Breast epithelium (tissue), 3 donors: ENCODE data around the gene MYEF2.

Experiments
- CTCF ChIP-seq, 3 donors: fragments of 450-650 bp; IDR thresholded peaks; one replicate each; pipeline ENCODE4 v1.5.1; 2016 to 2017; ENCODE audit warnings: antibody characterized with exemption in 3 of 3, mild to moderate bottlenecking in 3 of 3, moderate library complexity in 3 of 3
- POLR2A ChIP-seq: fragments of 450-650 bp; IDR thresholded peaks from one replicate; pipeline ENCODE4 v1.6.1; 2016; ENCODE audit warnings: antibody characterized with exemption, mild to moderate bottlenecking, moderate library complexity

- TF ChIP-seq CTCF (IDR thresholded peaks at IDR 0.05) (no peak), POLR2A (no peak)
Observed at GRCh38 chr15:48176957-48177356, 1.1 kb downstream of the MYEF2 start.
